Measurements from ENCODE around the gene WDFY4. TPM values are rescaled to one million over a fixed set of nuclear protein-coding genes. Genes with fewer than 3 reads are reported as not detected.

The WDFY4 gene
- total and polyA plus RNA-seq, 2 of the 13 experiments (the other 11 are each of a cell fraction or from before 2014, with no cell fraction given), result not detected

- Histone ChIP-seq H3K79me2 (ENCODE audit: insufficient read depth, low read length) (no peaks in the 10 kb centered on the region), H2AFZ (ENCODE audit: low read length) (no peak overlapping the region), H3K9ac (ENCODE audit: insufficient read depth, low read depth, low read length) (no peak overlapping the region), H3K4me2 (ENCODE audit: low read depth, low read length) (no peak overlapping the region), H3K4me3 (replicated peaks in 1 of 3; ENCODE audit: insufficient read depth in 1 of 3, low read depth in 2 of 3, low read length in 3 of 3) (no peak overlapping the region), H3K27ac (ENCODE audit: extremely low read length, insufficient read depth, low read length) (no peak overlapping the region), H3K4me1 (ENCODE audit: insufficient read depth, low read length) (no peaks in the 10 kb centered on the region), H3K9me3 (ENCODE audit: low read length) (peaks cover 5% of the 10 kb centered on the region), H4K20me1 (ENCODE audit: insufficient read depth, low read length) (0 out of 2 replicates have a peak, but pooled peaks cover 2% of the 10 kb centered on the region), H3K27me3 (ENCODE audit: control insufficient read depth in 1 of 2, insufficient read depth in 2 of 2, low read length in 2 of 2) (peaks cover 0 to 3% of the 10 kb centered on the region in 2 experiments; a peak in 2 of 5 replicates), H3K36me3 (replicated peaks in 1 of 2; ENCODE audit: control insufficient read depth in 1 of 2, insufficient read depth in 2 of 2, low read length in 2 of 2) (no peaks in the 10 kb centered on the region)
- ChIA-PET CTCF (ENCODE audit: low intra/inter-chr PET ratio, low total read pairs) (no interaction called here), POLR2A (no interaction called here)
- TF ChIP-seq POLR2AphosphoS2 (IDR thresholded peaks at IDR 0.05; ENCODE audit: low read depth, low read length) (no peak), SIX4 (CRISPR knock-in tag; IDR thresholded peaks at IDR 0.05) (no peak), SRSF1 (optimal IDR thresholded peaks at IDR 0.05; ENCODE audit: low read depth, low read length) (no peak), KAT8 (CRISPR knock-in tag; IDR thresholded peaks at IDR 0.05) (no peak), ZNF780A (CRISPR knock-in tag; IDR thresholded peaks at IDR 0.05) (no peak), SMAD1 (CRISPR knock-in tag; IDR thresholded peaks at IDR 0.05; ENCODE audit: borderline replicate concordance, low read depth) (no peak), SP5 (CRISPR knock-in tag; IDR thresholded peaks at IDR 0.05; ENCODE audit: borderline replicate concordance, low read depth) (no peak), ZNF672 (CRISPR knock-in tag; IDR thresholded peaks at IDR 0.05) (no peak), RCOR2 (CRISPR knock-in tag; IDR thresholded peaks at IDR 0.05) (no peak), RERE (CRISPR knock-in tag; IDR thresholded peaks at IDR 0.05; ENCODE audit: low read depth) (no peak), ZNF18 (CRISPR knock-in tag; IDR thresholded peaks at IDR 0.05; ENCODE audit: insufficient replicate concordance) (no peak), ZNF207 (IDR thresholded peaks at IDR 0.05; ENCODE audit: borderline replicate concordance) (no peak), ZNF557 (CRISPR knock-in tag; IDR thresholded peaks at IDR 0.05) (no peak), SOX5 (CRISPR knock-in tag; IDR thresholded peaks at IDR 0.05; ENCODE audit: borderline replicate concordance) (no peak)
- intact Hi-C loops (cut with micrococcal nuclease; ENCODE audit: unreplicated experiment), result no loop called here
- no TSS peak for BruUV-seq (replicated peaks)
- in situ Hi-C loops (cut with HindIII; ENCODE audit: extremely low pct_ligation_motif_present, low pct_unique_long_range_greater_than_20kb), result no loop called here
- 3% methylated on average over 2 of the region's 2 CpGs for WGBS (ENCODE audit: low lambda C conversion rate)
- FAIRE-seq (no peak), ATAC-seq (no peak), DNase-seq (ENCODE audit: low spot score) (no peak)
Measured at GRCh38 chr10:48677625-48678024, 7.0 kb upstream of the WDFY4 start.

All from HepG2 (cell line).